H9 (cell line): ENCODE data around the gene CDSN. TPM values are rescaled to one million over a fixed set of nuclear protein-coding genes. Genes with fewer than 3 reads are reported as not detected.

Experiments
- DNase-seq: peaks from one replicate; pipeline ENCODE4 v3.0.0-alpha.2; 2017
- H2AFZ ChIP-seq: one replicate; pipeline ENCODE4 v1.6.1; 2013; ENCODE audit warnings: mild to moderate bottlenecking, low read length, control low read depth, moderate library complexity
- H2AK5ac ChIP-seq: 2 replicates; pipeline ENCODE4 v1.6.1; 2013; ENCODE audit warnings: low read length, control low read depth, mixed read lengths; ENCODE audit not compliant: insufficient read length
- H2BK120ac ChIP-seq: one replicate; pipeline ENCODE4 v1.6.1; 2013; ENCODE audit warnings: low read depth, mild to moderate bottlenecking, low read length, control low read depth, inconsistent platforms; ENCODE audit not compliant: poor library complexity, severe bottlenecking
- H2BK12ac ChIP-seq: 2 replicates; pipeline ENCODE4 v1.6.1; 2013; ENCODE audit warnings: low read length, control low read depth, mixed read lengths, low read depth; ENCODE audit not compliant: insufficient read length
- H2BK15ac ChIP-seq: 2 replicates; pipeline ENCODE4 v1.6.1; 2013; ENCODE audit warnings: low read depth, low read length, control low read depth
- H2BK20ac ChIP-seq: one replicate; pipeline ENCODE4 v1.6.1; 2013; ENCODE audit warnings: low read depth, mild to moderate bottlenecking, low read length, control low read depth, inconsistent platforms; ENCODE audit not compliant: poor library complexity, severe bottlenecking
- H2BK5ac ChIP-seq: 2 replicates; pipeline ENCODE4 v1.6.1; 2013; ENCODE audit warnings: low read length, control low read depth, mixed read lengths; ENCODE audit not compliant: insufficient read length
- H3K14ac ChIP-seq: 2 replicates; pipeline ENCODE4 v1.6.1; 2013; ENCODE audit warnings: low read length, control low read depth; ENCODE audit not compliant: insufficient read depth
- H3K18ac ChIP-seq: 2 replicates; pipeline ENCODE4 v1.6.1; 2013; ENCODE audit warnings: low read depth, mild to moderate bottlenecking, mixed read lengths, low read length, control low read depth; ENCODE audit not compliant: insufficient read length
- H3K23ac ChIP-seq: 2 replicates; pipeline ENCODE4 v1.6.1; 2013; ENCODE audit warnings: low read length, control low read depth, mixed read lengths, low read depth; ENCODE audit not compliant: insufficient read length
- H3K23me2 ChIP-seq: 2 replicates; pipeline ENCODE4 v1.6.1; 2013; ENCODE audit warnings: low read depth, mild to moderate bottlenecking, mixed read lengths, low read length, control low read depth; ENCODE audit not compliant: insufficient read length, poor library complexity, severe bottlenecking
- H3K27ac ChIP-seq: 2 replicates; pipeline ENCODE4 v1.5.1; 2013; ENCODE audit warnings: low read length, control low read depth, mixed read lengths, low read depth; ENCODE audit not compliant: insufficient read length
- H3K27me3 ChIP-seq: 2 replicates; pipeline ENCODE4 v1.6.1; 2013; ENCODE audit warnings: low read length, control low read depth, inconsistent platforms; ENCODE audit not compliant: insufficient read depth
- H3K4ac ChIP-seq: 2 replicates; pipeline ENCODE4 v1.6.1; 2013; ENCODE audit warnings: low read depth, mild to moderate bottlenecking, control low read depth, inconsistent platforms, low read length, moderate library complexity
- H3K4me1 ChIP-seq: 2 replicates; pipeline ENCODE4 v1.6.1; 2013; ENCODE audit warnings: low read length, control low read depth, inconsistent platforms; ENCODE audit not compliant: insufficient read depth
- H3K4me2 ChIP-seq: 2 replicates; pipeline ENCODE4 v1.6.1; 2013; ENCODE audit warnings: low read length, control low read depth, mixed read lengths; ENCODE audit not compliant: insufficient read length, insufficient read depth
- H3K56ac ChIP-seq: 2 replicates; pipeline ENCODE4 v1.6.1; 2013; ENCODE audit warnings: low read depth, mild to moderate bottlenecking, mixed read lengths, low read length, control low read depth; ENCODE audit not compliant: insufficient read length
- H3K79me1 ChIP-seq: 2 replicates; pipeline ENCODE4 v1.6.1; 2013; ENCODE audit warnings: low read depth, mild to moderate bottlenecking, moderate library complexity, low read length, control low read depth, inconsistent platforms; ENCODE audit not compliant: insufficient read depth, poor library complexity, severe bottlenecking
- H3K79me2 ChIP-seq: 2 replicates; pipeline ENCODE4 v1.6.1; 2013; ENCODE audit warnings: low read length, control low read depth, inconsistent platforms; ENCODE audit not compliant: insufficient read depth
- H3K9ac ChIP-seq: 2 replicates; pipeline ENCODE4 v1.6.1; 2013; ENCODE audit warnings: low read length, control low read depth, mixed read lengths; ENCODE audit not compliant: insufficient read length; ENCODE audit errors: extremely low read depth
- H3K9me3 ChIP-seq: one replicate; pipeline ENCODE4 v1.6.1; 2013; ENCODE audit warnings: low read depth, low read length, inconsistent platforms; ENCODE audit not compliant: control insufficient read depth
- H3T11ph ChIP-seq: one replicate; pipeline ENCODE4 v1.6.1; 2013; ENCODE audit warnings: mild to moderate bottlenecking, low read length, control low read depth, inconsistent platforms
- H4K20me1 ChIP-seq: one replicate; pipeline ENCODE4 v1.6.1; 2013; ENCODE audit not compliant: control insufficient read depth, insufficient read length, insufficient read depth
- H4K5ac ChIP-seq: 2 replicates; pipeline ENCODE4 v1.6.1; 2013; ENCODE audit warnings: low read depth, mild to moderate bottlenecking, mixed read lengths, low read length, control low read depth; ENCODE audit not compliant: insufficient read length
- H4K8ac ChIP-seq: replicated peaks from 2 replicates; pipeline ENCODE4 v1.6.1; 2013; ENCODE audit warnings: low read length, control low read depth, mixed read lengths, low read depth; ENCODE audit not compliant: insufficient read length
- H4K91ac ChIP-seq: 2 replicates; pipeline ENCODE4 v1.6.1; 2013; ENCODE audit warnings: low read depth, mild to moderate bottlenecking, moderate library complexity, mixed read lengths, low read length, control low read depth; ENCODE audit not compliant: insufficient read length
- H3K27ac Mint-ChIP-seq, 3 experiments: 2 replicates in 2 of 3; 3 replicates in 1 of 3; pipeline ENCODE4 v1.8.0; 2020 to 2021; ENCODE audit warnings: mixed read lengths in 3 of 3, mild to moderate bottlenecking in 1 of 3, moderate library complexity in 1 of 3
- H3K27me3 Mint-ChIP-seq: 2 replicates; pipeline ENCODE4 v1.8.0; 2021; ENCODE audit warnings: low read depth, mild to moderate bottlenecking, moderate library complexity, mixed read lengths
- H3K36me3 Mint-ChIP-seq, 3 experiments: 2 replicates in 2 of 3; 3 replicates in 1 of 3; pipeline ENCODE4 v1.8.0; 2020 to 2021; ENCODE audit warnings: low read depth in 3 of 3, mixed read lengths in 3 of 3; ENCODE audit not compliant: insufficient read depth in 1 of 3
- H3K4me1 Mint-ChIP-seq, 2 experiments: 2 replicates each; pipeline ENCODE4 v1.8.0; 2020; ENCODE audit warnings: mixed read lengths in 2 of 2
- H3K4me3 Mint-ChIP-seq, 2 experiments: 2 replicates in 1 of 2; 3 replicates in 1 of 2; pipeline ENCODE4 v1.8.0; 2020 to 2021; ENCODE audit warnings: mild to moderate bottlenecking in 2 of 2, mixed read lengths in 2 of 2, moderate library complexity in 1 of 2
- H3K9me3 Mint-ChIP-seq, 2 experiments: 2 replicates in 1 of 2; 3 replicates in 1 of 2; pipeline ENCODE4 v1.8.0; 2020; ENCODE audit warnings: mild to moderate bottlenecking in 2 of 2, mixed read lengths in 2 of 2, moderate library complexity in 1 of 2
- CTCF ChIP-seq: fragments of 200-600 bp; sonication (generic); conservative IDR thresholded peaks from 3 replicates; pipeline ENCODE4 v1.8.0; 2021; ENCODE audit warnings: antibody characterized with exemption, mild to moderate bottlenecking
- WGBS: extraction: QIAGEN DNeasy Blood & Tissue Kit; methylation state at CpG from one replicate; pipeline ENCODE4 v1.1.7; 2013; ENCODE audit warnings: missing lambda C conversion rate, low lambda C conversion rate, mixed read lengths; ENCODE audit not compliant: insufficient read length; ENCODE audit errors: extremely low coverage; 5-methylcytosine and 5-hydroxymethylcytosine counted together
- total RNA-seq: library from RNA; stranded (reverse); gene quantifications from 2 replicates; pipeline ENCODE4 v1.2.1, GENCODE V29; 2021

The CDSN gene
- total RNA-seq, 1 experiment from 2014 or later: not detected

GRCh38 chr6:31090973-31091364 lies 29.3 kb downstream of the CDSN start:
- no peak for DNase-seq
- Histone ChIP-seq H3K23me2 (no peaks in the 10 kb centered on the region), H3K4me1 (peaks cover 2% of the 10 kb centered on the region; the same call in 1 of the 2 replicates), H3K23ac (no peak overlapping the region), H4K91ac (no peak overlapping the region), H3T11ph (no peak overlapping the region), H2BK12ac (no peak overlapping the region), H3K9me3 (no peaks in the 10 kb centered on the region), H4K5ac (no peak overlapping the region), H4K20me1 (no peaks in the 10 kb centered on the region), H3K79me2 (no peaks in the 10 kb centered on the region), H3K4ac (no peak overlapping the region), H3K27ac (no peak overlapping the region), H2BK5ac (no peak overlapping the region), H3K4me2 (no peak overlapping the region), H3K14ac (no peak overlapping the region), H2BK15ac (no peak overlapping the region), H2BK120ac (no peak overlapping the region), H3K9ac (no peak overlapping the region), H2AFZ (no peak overlapping the region), H2BK20ac (no peak overlapping the region), H3K27me3 (no peaks in the 10 kb centered on the region), H2AK5ac (no peak overlapping the region), H3K56ac (no peak overlapping the region), H4K8ac (no peak overlapping the region), H3K79me1 (no peaks in the 10 kb centered on the region), H3K18ac (no peak overlapping the region)
- peaks cover 20 to 26% of the 10 kb centered on the region in 2 experiments for H3K4me1 Mint-ChIP-seq
- no peaks in the 10 kb centered on the region; the same call in 1 of the 2 replicates for H3K27me3 Mint-ChIP-seq
- peak overlapping the region in 1 of 3 experiments; percentile 10; a peak in 1 of 7 replicates for H3K27ac Mint-ChIP-seq
- no peaks in the 10 kb centered on the region for H3K36me3 Mint-ChIP-seq
- no peaks in the 10 kb centered on the region for H3K9me3 Mint-ChIP-seq
- no CpG with 5 or more reads among the region's 6 CpGs for WGBS
- H3K4me3 Mint-ChIP-seq: no peak overlapping the region
- TF ChIP-seq CTCF: no peak
